GM23338 (cell line): Measurements from ENCODE around the gene FAM171A1.

Source experiments
- CTCF ChIP-seq, 2 experiments: fragments of 200-600 bp in 1 of 2; sonication (generic) in 1 of 2; conservative IDR thresholded peaks; 2 replicates each; pipeline versions ENCODE4 v1.5.1 to v1.6.1; 2016 to 2017; ENCODE audit warnings: antibody characterized with exemption in 2 of 2, low read depth in 2 of 2, mild to moderate bottlenecking in 2 of 2, moderate library complexity in 1 of 2
- ETS1 ChIP-seq: IDR thresholded peaks from 2 replicates; pipeline ENCODE4 v1.6.1; 2016; ENCODE audit warnings: antibody characterized with exemption
- EZH2 ChIP-seq: fragments of 200-600 bp; sonication (generic); IDR thresholded peaks from one replicate; pipeline ENCODE4 v1.8.0; 2017; ENCODE audit warnings: antibody characterized with exemption, mild to moderate bottlenecking, low read depth; ENCODE audit not compliant: unreplicated experiment
- EZH2phosphoT487 ChIP-seq: fragments of 200-600 bp; sonication (generic); IDR thresholded peaks from one replicate; pipeline ENCODE4 v1.8.1; 2018; ENCODE audit warnings: antibody characterized with exemption; ENCODE audit not compliant: unreplicated experiment
- JUNB ChIP-seq: IDR thresholded peaks from one replicate; pipeline ENCODE4 v1.6.1; 2016; ENCODE audit warnings: antibody characterized with exemption; ENCODE audit not compliant: unreplicated experiment
- NANOG ChIP-seq: IDR thresholded peaks from 2 replicates; pipeline ENCODE4 v1.6.1; 2016; ENCODE audit warnings: antibody characterized with exemption, borderline replicate concordance
- POLR2AphosphoS5 ChIP-seq: IDR thresholded peaks from 2 replicates; pipeline ENCODE4 v1.6.1; 2016; ENCODE audit warnings: antibody characterized with exemption, low read depth
- REST ChIP-seq: IDR thresholded peaks from one replicate; pipeline ENCODE4 v1.6.1; 2018; ENCODE audit warnings: antibody characterized with exemption; ENCODE audit not compliant: unreplicated experiment
- ZNF114 ChIP-seq: fragments of 250-450 bp; sonication (Bioruptor Pico); IDR thresholded peaks from 2 replicates; pipeline ENCODE4 v1.5.0; 2020; ENCODE audit warnings: mild to moderate bottlenecking, moderate library complexity
- ZNF331 ChIP-seq: fragments of 250-450 bp; sonication (Bioruptor Pico); IDR thresholded peaks from 2 replicates; pipeline ENCODE4 v1.5.0; 2020; ENCODE audit warnings: low read depth, mild to moderate bottlenecking, moderate library complexity
- ZNF462 ChIP-seq: fragments of 250-450 bp; sonication (Bioruptor Pico); IDR thresholded peaks from 2 replicates; pipeline ENCODE4 v1.5.0; 2020; ENCODE audit warnings: mild to moderate bottlenecking, moderate library complexity

- TF ChIP-seq CTCF (conservative IDR thresholded peaks at IDR 0.05; ENCODE audit: low read depth in 2 of 2) (no peak), EZH2 (no peak), REST (no peak), EZH2phosphoT487 (no peak), ETS1 (no peak), ZNF114 (no peak), POLR2AphosphoS5 (no peak), JUNB (no peak), NANOG (no peak), ZNF462 (CRISPR knock-in tag) (no peak), ZNF331 (CRISPR knock-in tag) (no peak)
Observed at GRCh38 chr10:15387021-15387420, 15.9 kb upstream of the FAM171A1 start.
